ENCODE results near the gene ALDH5A1. TPM values are rescaled to one million over a fixed set of nuclear protein-coding genes. Genes with fewer than 3 reads are reported as not detected.

ALDH5A1 gene
- total RNA-seq, 2 experiments from 2014 or later = 180 to 260 TPM

DNA sequence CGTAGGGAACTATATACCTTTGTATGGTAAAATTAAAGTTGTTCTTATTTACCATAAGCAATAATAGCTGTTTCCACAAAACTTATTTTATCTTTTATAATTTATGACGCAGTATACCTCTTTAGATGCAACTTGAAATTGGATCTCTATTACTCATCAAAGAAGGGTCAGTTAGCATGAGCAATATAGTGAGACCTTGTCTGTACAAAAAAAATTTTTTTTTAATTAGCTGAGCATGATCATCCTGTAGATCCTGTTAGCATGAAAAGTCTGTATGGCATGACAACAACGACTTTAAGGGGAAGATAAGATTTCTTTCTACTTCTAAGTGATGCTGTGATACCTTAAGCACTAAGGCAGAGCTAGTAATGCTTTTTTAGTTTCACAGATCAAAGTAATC is 5.9 kb downstream of the ALDH5A1 start:
- peaks cover 64% of the 10 kb centered on the region for H3K4me1 ChIP-seq (ENCODE audit: insufficient read depth, low read length, poor library complexity, severe bottlenecking)
- H3K27ac ChIP-seq (ENCODE audit: low read depth, low read length, poor library complexity, severe bottlenecking) = peak overlapping the region; percentile 27
- TSS peak; percentile 5 for BruUV-seq (replicated peaks)
- H3K4me2 ChIP-seq (ENCODE audit: low read length) = peak overlapping the region; percentile 32; the same call in 1 of the 2 replicates
- intact Hi-C loops (cut with micrococcal nuclease; ENCODE audit: unreplicated experiment) = no loop called here
- H3K9me3 ChIP-seq (ENCODE audit: low read length) = peaks cover 16% of the 10 kb centered on the region
- no peaks in the 10 kb centered on the region for H3K9me2 ChIP-seq (ENCODE audit: insufficient read depth, low read length)
- H3K36me3 ChIP-seq (ENCODE audit: insufficient read depth, low read length) = peaks cover 60% of the 10 kb centered on the region
- CTCF ChIA-PET (ENCODE audit: unreplicated experiment) = interaction anchor here (1.1 to 1.7 kb wide), 3 partner anchors 13 to 21 kb away, joined by 4 to 13 read pairs (median 5); no protein-coding TSS in a partner anchor
- DNase-seq (ENCODE audit: low spot score) = no peak
- no peaks in the 10 kb centered on the region for H4K20me1 ChIP-seq (ENCODE audit: insufficient read depth, low read length)
- H3K4me3 ChIP-seq (ENCODE audit: low read depth, low read length, poor library complexity, severe bottlenecking) = no peak overlapping the region
- POLR2A ChIA-PET = interaction anchor here (13.6 kb wide), 1 partner anchor 17 kb away, joined by 586 read pairs; no protein-coding TSS in a partner anchor
- H3K79me2 ChIP-seq (ENCODE audit: insufficient read depth, low read depth, low read length) = peaks cover 16% of the 10 kb centered on the region; the same call in 1 of the 2 replicates
- H2AFZ ChIP-seq (ENCODE audit: low read length) = no peak overlapping the region
- TF ChIP-seq CTCF (conservative IDR thresholded peaks at IDR 0.05; ENCODE audit: low read length) (no peak), EZH2phosphoT487 (IDR thresholded peaks at IDR 0.05; ENCODE audit: borderline replicate concordance, low read depth, low read length) (no peak)

- no peak for DNase-seq (ENCODE audit: low spot score)
- intact Hi-C loops (cut with micrococcal nuclease; ENCODE audit: unreplicated experiment) = no loop called here
- ChIA-PET CTCF (ENCODE audit: unreplicated experiment) (interaction anchor here (1.1 to 1.7 kb wide), 3 partner anchors 12 to 20 kb away, joined by 4 to 13 read pairs (median 5); no protein-coding TSS in a partner anchor), POLR2A (interaction anchor here (13.6 kb wide), 1 partner anchor 16 kb away, joined by 586 read pairs; no protein-coding TSS in a partner anchor)
- no peak overlapping the region for H3K4me3 ChIP-seq (ENCODE audit: low read depth, low read length, poor library complexity, severe bottlenecking)
- no peaks in the 10 kb centered on the region for H4K20me1 ChIP-seq (ENCODE audit: insufficient read depth, low read length)
- no peak for TF ChIP-seq EZH2phosphoT487 (IDR thresholded peaks at IDR 0.05; ENCODE audit: borderline replicate concordance, low read depth, low read length)
- no peak for TF ChIP-seq CTCF (conservative IDR thresholded peaks at IDR 0.05; ENCODE audit: low read length)
- H3K9me3 ChIP-seq (ENCODE audit: low read length) = peaks cover 17% of the 10 kb centered on the region
- no TSS peak for BruUV-seq (replicated peaks)
- peak overlapping the region; percentile 32 for H3K4me2 ChIP-seq (ENCODE audit: low read length)
- no peaks in the 10 kb centered on the region for H3K9me2 ChIP-seq (ENCODE audit: insufficient read depth, low read length)
- H3K79me2 ChIP-seq (ENCODE audit: insufficient read depth, low read depth, low read length) = peaks cover 15% of the 10 kb centered on the region; the same call in 1 of the 2 replicates
- peaks cover 65% of the 10 kb centered on the region for H3K36me3 ChIP-seq (ENCODE audit: insufficient read depth, low read length)
- H2AFZ ChIP-seq (ENCODE audit: low read length) = no peak overlapping the region; the same call in 1 of the 2 replicates
- H3K27ac ChIP-seq (ENCODE audit: low read depth, low read length, poor library complexity, severe bottlenecking) = peak overlapping the region; percentile 27
- H3K4me1 ChIP-seq (ENCODE audit: insufficient read depth, low read length, poor library complexity, severe bottlenecking) = peaks cover 57% of the 10 kb centered on the region
These were observed 6.6 kb downstream of the ALDH5A1 start for GRCh38 chr6:24501374-24501773.

DNA sequence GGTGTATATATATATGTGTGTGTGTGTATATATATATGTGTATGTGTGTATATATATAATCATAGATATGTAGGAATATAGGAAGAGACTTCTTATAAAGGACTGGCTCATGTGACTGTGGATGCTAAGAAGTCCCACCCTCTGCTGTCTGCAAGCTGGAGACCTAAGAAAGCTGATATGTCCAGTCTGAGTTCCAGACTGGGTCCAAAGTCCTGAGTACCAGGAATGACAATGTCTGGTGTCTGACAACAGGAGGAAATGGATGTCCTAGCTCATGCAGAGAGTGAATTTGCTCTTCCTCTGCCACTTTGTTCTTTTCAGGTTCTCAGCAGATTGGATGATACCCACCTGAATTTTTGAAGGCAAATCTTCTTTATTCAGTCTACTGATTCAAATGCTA is 7.1 kb downstream of the ALDH5A1 start:
- H3K36me3 ChIP-seq (ENCODE audit: insufficient read depth, low read length) = peaks cover 65% of the 10 kb centered on the region
- H2AFZ ChIP-seq (ENCODE audit: low read length) = no peak overlapping the region
- no peak for DNase-seq (ENCODE audit: low spot score)
- BruUV-seq (replicated peaks) = no TSS peak
- no peaks in the 10 kb centered on the region for H3K9me2 ChIP-seq (ENCODE audit: insufficient read depth, low read length)
- intact Hi-C loops (cut with micrococcal nuclease; ENCODE audit: unreplicated experiment) = no loop called here
- peaks cover 53% of the 10 kb centered on the region for H3K4me1 ChIP-seq (ENCODE audit: insufficient read depth, low read length, poor library complexity, severe bottlenecking)
- POLR2A ChIA-PET = interaction anchor here (13.6 kb wide), 1 partner anchor 16 kb away, joined by 586 read pairs; no protein-coding TSS in a partner anchor
- peaks cover 17% of the 10 kb centered on the region for H3K9me3 ChIP-seq (ENCODE audit: low read length)
- CTCF ChIA-PET (ENCODE audit: unreplicated experiment) = interaction anchor here (1.1 to 1.7 kb wide), 3 partner anchors 12 to 20 kb away, joined by 4 to 13 read pairs (median 5); no protein-coding TSS in a partner anchor
- no peak overlapping the region for H3K27ac ChIP-seq (ENCODE audit: low read depth, low read length, poor library complexity, severe bottlenecking)
- H3K4me2 ChIP-seq (ENCODE audit: low read length) = no peak overlapping the region
- TF ChIP-seq EZH2phosphoT487 (IDR thresholded peaks at IDR 0.05; ENCODE audit: borderline replicate concordance, low read depth, low read length) (no peak), CTCF (conservative IDR thresholded peaks at IDR 0.05; ENCODE audit: low read length) (no peak)
- H3K4me3 ChIP-seq (ENCODE audit: low read depth, low read length, poor library complexity, severe bottlenecking) = no peak overlapping the region
- peaks cover 10% of the 10 kb centered on the region; the same call in 1 of the 2 replicates for H3K79me2 ChIP-seq (ENCODE audit: insufficient read depth, low read depth, low read length)
- no peaks in the 10 kb centered on the region for H4K20me1 ChIP-seq (ENCODE audit: insufficient read depth, low read length)

Data from OCI-LY7 (cell line).